H9 (cell line): ENCODE data around the gene MSANTD1. TPM values are rescaled to one million over a fixed set of nuclear protein-coding genes. Genes with fewer than 3 reads are reported as not detected.

Experiments used
- DNase-seq: peaks from one replicate; pipeline ENCODE4 v3.0.0-alpha.2; 2017
- H2AFZ ChIP-seq: one replicate; pipeline ENCODE4 v1.6.1; 2013; ENCODE audit warnings: mild to moderate bottlenecking, low read length, control low read depth, moderate library complexity
- H2AK5ac ChIP-seq: 2 replicates; pipeline ENCODE4 v1.6.1; 2013; ENCODE audit warnings: low read length, control low read depth, mixed read lengths; ENCODE audit not compliant: insufficient read length
- H2BK120ac ChIP-seq: one replicate; pipeline ENCODE4 v1.6.1; 2013; ENCODE audit warnings: low read depth, mild to moderate bottlenecking, low read length, control low read depth, inconsistent platforms; ENCODE audit not compliant: poor library complexity, severe bottlenecking
- H2BK12ac ChIP-seq: 2 replicates; pipeline ENCODE4 v1.6.1; 2013; ENCODE audit warnings: low read length, control low read depth, mixed read lengths, low read depth; ENCODE audit not compliant: insufficient read length
- H2BK15ac ChIP-seq: 2 replicates; pipeline ENCODE4 v1.6.1; 2013; ENCODE audit warnings: low read depth, low read length, control low read depth
- H2BK20ac ChIP-seq: one replicate; pipeline ENCODE4 v1.6.1; 2013; ENCODE audit warnings: low read depth, mild to moderate bottlenecking, low read length, control low read depth, inconsistent platforms; ENCODE audit not compliant: poor library complexity, severe bottlenecking
- H2BK5ac ChIP-seq: 2 replicates; pipeline ENCODE4 v1.6.1; 2013; ENCODE audit warnings: low read length, control low read depth, mixed read lengths; ENCODE audit not compliant: insufficient read length
- H3K14ac ChIP-seq: 2 replicates; pipeline ENCODE4 v1.6.1; 2013; ENCODE audit warnings: low read length, control low read depth; ENCODE audit not compliant: insufficient read depth
- H3K18ac ChIP-seq: 2 replicates; pipeline ENCODE4 v1.6.1; 2013; ENCODE audit warnings: low read depth, mild to moderate bottlenecking, mixed read lengths, low read length, control low read depth; ENCODE audit not compliant: insufficient read length
- H3K23ac ChIP-seq: 2 replicates; pipeline ENCODE4 v1.6.1; 2013; ENCODE audit warnings: low read length, control low read depth, mixed read lengths, low read depth; ENCODE audit not compliant: insufficient read length
- H3K23me2 ChIP-seq: 2 replicates; pipeline ENCODE4 v1.6.1; 2013; ENCODE audit warnings: low read depth, mild to moderate bottlenecking, mixed read lengths, low read length, control low read depth; ENCODE audit not compliant: insufficient read length, poor library complexity, severe bottlenecking
- H3K27ac ChIP-seq: 2 replicates; pipeline ENCODE4 v1.5.1; 2013; ENCODE audit warnings: low read length, control low read depth, mixed read lengths, low read depth; ENCODE audit not compliant: insufficient read length
- H3K27me3 ChIP-seq: 2 replicates; pipeline ENCODE4 v1.6.1; 2013; ENCODE audit warnings: low read length, control low read depth, inconsistent platforms; ENCODE audit not compliant: insufficient read depth
- H3K4ac ChIP-seq: 2 replicates; pipeline ENCODE4 v1.6.1; 2013; ENCODE audit warnings: low read depth, mild to moderate bottlenecking, control low read depth, inconsistent platforms, low read length, moderate library complexity
- H3K4me1 ChIP-seq: 2 replicates; pipeline ENCODE4 v1.6.1; 2013; ENCODE audit warnings: low read length, control low read depth, inconsistent platforms; ENCODE audit not compliant: insufficient read depth
- H3K4me2 ChIP-seq: 2 replicates; pipeline ENCODE4 v1.6.1; 2013; ENCODE audit warnings: low read length, control low read depth, mixed read lengths; ENCODE audit not compliant: insufficient read length, insufficient read depth
- H3K56ac ChIP-seq: 2 replicates; pipeline ENCODE4 v1.6.1; 2013; ENCODE audit warnings: low read depth, mild to moderate bottlenecking, mixed read lengths, low read length, control low read depth; ENCODE audit not compliant: insufficient read length
- H3K79me1 ChIP-seq: 2 replicates; pipeline ENCODE4 v1.6.1; 2013; ENCODE audit warnings: low read depth, mild to moderate bottlenecking, moderate library complexity, low read length, control low read depth, inconsistent platforms; ENCODE audit not compliant: insufficient read depth, poor library complexity, severe bottlenecking
- H3K79me2 ChIP-seq: 2 replicates; pipeline ENCODE4 v1.6.1; 2013; ENCODE audit warnings: low read length, control low read depth, inconsistent platforms; ENCODE audit not compliant: insufficient read depth
- H3K9ac ChIP-seq: 2 replicates; pipeline ENCODE4 v1.6.1; 2013; ENCODE audit warnings: low read length, control low read depth, mixed read lengths; ENCODE audit not compliant: insufficient read length; ENCODE audit errors: extremely low read depth
- H3K9me3 ChIP-seq: one replicate; pipeline ENCODE4 v1.6.1; 2013; ENCODE audit warnings: low read depth, low read length, inconsistent platforms; ENCODE audit not compliant: control insufficient read depth
- H3T11ph ChIP-seq: one replicate; pipeline ENCODE4 v1.6.1; 2013; ENCODE audit warnings: mild to moderate bottlenecking, low read length, control low read depth, inconsistent platforms
- H4K20me1 ChIP-seq: one replicate; pipeline ENCODE4 v1.6.1; 2013; ENCODE audit not compliant: control insufficient read depth, insufficient read length, insufficient read depth
- H4K5ac ChIP-seq: 2 replicates; pipeline ENCODE4 v1.6.1; 2013; ENCODE audit warnings: low read depth, mild to moderate bottlenecking, mixed read lengths, low read length, control low read depth; ENCODE audit not compliant: insufficient read length
- H4K8ac ChIP-seq: replicated peaks from 2 replicates; pipeline ENCODE4 v1.6.1; 2013; ENCODE audit warnings: low read length, control low read depth, mixed read lengths, low read depth; ENCODE audit not compliant: insufficient read length
- H4K91ac ChIP-seq: 2 replicates; pipeline ENCODE4 v1.6.1; 2013; ENCODE audit warnings: low read depth, mild to moderate bottlenecking, moderate library complexity, mixed read lengths, low read length, control low read depth; ENCODE audit not compliant: insufficient read length
- H3K27ac Mint-ChIP-seq, 3 experiments: 2 replicates in 2 of 3; 3 replicates in 1 of 3; pipeline ENCODE4 v1.8.0; 2020 to 2021; ENCODE audit warnings: mixed read lengths in 3 of 3, mild to moderate bottlenecking in 1 of 3, moderate library complexity in 1 of 3
- H3K27me3 Mint-ChIP-seq: 2 replicates; pipeline ENCODE4 v1.8.0; 2021; ENCODE audit warnings: low read depth, mild to moderate bottlenecking, moderate library complexity, mixed read lengths
- H3K36me3 Mint-ChIP-seq, 3 experiments: 2 replicates in 2 of 3; 3 replicates in 1 of 3; pipeline ENCODE4 v1.8.0; 2020 to 2021; ENCODE audit warnings: low read depth in 3 of 3, mixed read lengths in 3 of 3; ENCODE audit not compliant: insufficient read depth in 1 of 3
- H3K4me1 Mint-ChIP-seq, 2 experiments: 2 replicates each; pipeline ENCODE4 v1.8.0; 2020; ENCODE audit warnings: mixed read lengths in 2 of 2
- H3K4me3 Mint-ChIP-seq, 2 experiments: 2 replicates in 1 of 2; 3 replicates in 1 of 2; pipeline ENCODE4 v1.8.0; 2020 to 2021; ENCODE audit warnings: mild to moderate bottlenecking in 2 of 2, mixed read lengths in 2 of 2, moderate library complexity in 1 of 2
- H3K9me3 Mint-ChIP-seq, 2 experiments: 2 replicates in 1 of 2; 3 replicates in 1 of 2; pipeline ENCODE4 v1.8.0; 2020; ENCODE audit warnings: mild to moderate bottlenecking in 2 of 2, mixed read lengths in 2 of 2, moderate library complexity in 1 of 2
- CTCF ChIP-seq: fragments of 200-600 bp; sonication (generic); conservative IDR thresholded peaks from 3 replicates; pipeline ENCODE4 v1.8.0; 2021; ENCODE audit warnings: antibody characterized with exemption, mild to moderate bottlenecking
- WGBS: extraction: QIAGEN DNeasy Blood & Tissue Kit; methylation state at CpG from one replicate; pipeline ENCODE4 v1.1.7; 2013; ENCODE audit warnings: missing lambda C conversion rate, low lambda C conversion rate, mixed read lengths; ENCODE audit not compliant: insufficient read length; ENCODE audit errors: extremely low coverage; 5-methylcytosine and 5-hydroxymethylcytosine counted together
- total RNA-seq: library from RNA; stranded (reverse); gene quantifications from 2 replicates; pipeline ENCODE4 v1.2.1, GENCODE V29; 2021

The MSANTD1 gene
- total RNA-seq, 1 experiment from 2014 or later = 0.83 TPM

- Histone ChIP-seq H2AK5ac (no peak overlapping the region), H3K23ac (no peak overlapping the region), H3K14ac (no peak overlapping the region; the same call in 1 of the 2 replicates), H2BK20ac (no peak overlapping the region), H3K4ac (no peak overlapping the region), H3K18ac (no peak overlapping the region), H2AFZ (no peak overlapping the region), H3K27me3 (no peaks in the 10 kb centered on the region), H4K91ac (no peak overlapping the region), H3K79me1 (no peaks in the 10 kb centered on the region), H3K4me1 (no peaks in the 10 kb centered on the region), H2BK15ac (no peak overlapping the region), H3K4me2 (no peak overlapping the region), H3K27ac (no peak overlapping the region), H3K9ac (no peak overlapping the region), H2BK120ac (no peak overlapping the region), H4K8ac (no peak overlapping the region), H3K56ac (no peak overlapping the region), H3T11ph (no peak overlapping the region), H3K79me2 (no peaks in the 10 kb centered on the region), H2BK5ac (no peak overlapping the region), H4K20me1 (no peaks in the 10 kb centered on the region), H2BK12ac (no peak overlapping the region), H3K9me3 (no peaks in the 10 kb centered on the region), H4K5ac (no peak overlapping the region), H3K23me2 (no peaks in the 10 kb centered on the region)
- Mint-ChIP-seq H3K27ac (peak overlapping the region in 1 of 3 experiments; percentile 12; a peak in 1 of 7 replicates), H3K36me3 (peaks cover 30 to 86% (median 74%) of the 10 kb centered on the region in 3 experiments; a peak in 6 of 7 replicates), H3K4me3 (no peak overlapping the region), H3K4me1 (no peaks in the 10 kb centered on the region), H3K27me3 (no peaks in the 10 kb centered on the region), H3K9me3 (no peaks in the 10 kb centered on the region)
- no peak for DNase-seq
- TF ChIP-seq CTCF = no peak
- no CpG with 5 or more reads among the region's 8 CpGs for WGBS
These were observed 27.8 kb upstream of the MSANTD1 start for GRCh38 chr4:3221184-3221494.
